ENCODE results near the gene PPT2.
"Not testable (repeated sequence)": the region's sequence is repeated elsewhere in the genome, so short reads cannot be mapped to it uniquely, and the experiment has no call there.

The PPT2 gene

GRCh38 chr6:32177788-32178546, 24.0 kb downstream of the PPT2 start, which contains the start of gene RNF5:
TSS of gene RNF5 (plus strand) at chr6:32178405. CDS start at chr6:32178512, 107 bp downstream.
- peak; percentile 92 for DNase-seq

GRCh38 chr6:32178547-32179440, 24.9 kb downstream of the PPT2 start:
- DNase-seq: no peak

GRCh38 chr6:32179766-32180405, 25.9 kb downstream of the PPT2 start:
- DNase-seq: no peak

- no peak for DNase-seq
Measured at GRCh38 chr6:32181148-32181702, 27.3 kb downstream of the PPT2 start.

- no peak for DNase-seq
Measured at GRCh38 chr6:32181915-32182529, 28.1 kb downstream of the PPT2 start.

GRCh38 chr6:32182555-32182981, 28.6 kb downstream of the PPT2 start:
- no peak for DNase-seq

- DNase-seq: no peak
Measured at GRCh38 chr6:32183030-32183429, 29.1 kb downstream of the PPT2 start.

- DNase-seq: no peak
Measured at GRCh38 chr6:32183483-32184083, 29.6 kb downstream of the PPT2 start.

- no peak for DNase-seq
Measured at GRCh38 chr6:32184084-32184640, 30.2 kb downstream of the PPT2 start, which contains the start of gene AGER. TSS of gene AGER (minus strand) at chr6:32184253. CDS start at chr6:32184222, 31 bp downstream.

GRCh38 chr6:32185681-32186131, 31.8 kb downstream of the PPT2 start:
- DNase-seq: peak; percentile 41 to 49

- DNase-seq: not testable (repeated sequence)
Measured at GRCh38 chr6:32186151-32186840, 32.4 kb downstream of the PPT2 start.

- no peak for DNase-seq
Measured at GRCh38 chr6:32187009-32187709, 33.2 kb downstream of the PPT2 start.

GRCh38 chr6:32187725-32188380, 33.9 kb downstream of the PPT2 start:
- DNase-seq: not testable (repeated sequence)

- no peak for DNase-seq
Measured at GRCh38 chr6:32188381-32189068, 34.6 kb downstream of the PPT2 start.

- DNase-seq: no peak
Measured at GRCh38 chr6:32189069-32189741, 35.3 kb downstream of the PPT2 start.

GRCh38 chr6:32189742-32190053, 35.8 kb downstream of the PPT2 start:
- DNase-seq: no peak

GRCh38 chr6:32190054-32190851, 36.3 kb downstream of the PPT2 start, which contains the start of gene PBX2:
TSS of gene PBX2 (minus strand) at chr6:32190202. CDS start at chr6:32189915, 287 bp downstream.
- DNase-seq: peak; percentile 86 to 89
